ENCODE data around the gene EEF1A1. TPM values are rescaled to one million over a fixed set of nuclear protein-coding genes. Genes with fewer than 3 reads are reported as not detected.
A peak's percentile ranks its signal among the peaks of the same experiment; 100 is the strongest.
"Not testable (repeated sequence)": the region's sequence is repeated elsewhere in the genome, so short reads cannot be mapped to it uniquely, and the experiment has no call there.

The EEF1A1 gene
- total RNA-seq, result 24,083 TPM

GRCh38 chr6:73520688-73521350 lies at the start of gene EEF1A1:
EEF1A1 (minus strand) TSS chr6:73521032; CDS start chr6:73520026, 1,006 bp downstream.
- Histone ChIP-seq H3K9me3 (ENCODE audit: low read depth, low read length) (no peaks in the 10 kb centered on the region), H3K4me1 (ENCODE audit: insufficient read depth, low read length) (peaks cover 56% of the 10 kb centered on the region), H3K4me3 (ENCODE audit: low read length) (peak within 1 kb of the TSS; percentile 100), H3K27me3 (ENCODE audit: insufficient read depth, low read length) (no peaks in the 10 kb centered on the region)

GRCh38 chr6:73569121-73569520 lies 48.3 kb upstream of the EEF1A1 start:
- Histone ChIP-seq H3K4me3 (ENCODE audit: low read length) (no peak overlapping the region), H3K27me3 (ENCODE audit: insufficient read depth, low read length) (no peaks in the 10 kb centered on the region), H3K4me1 (ENCODE audit: insufficient read depth, low read length) (peaks cover 27% of the 10 kb centered on the region), H3K9me3 (ENCODE audit: low read depth, low read length) (no peaks in the 10 kb centered on the region)

- H3K4me3 ChIP-seq (ENCODE audit: low read length), result no peak overlapping the region
- peaks cover 27% of the 10 kb centered on the region for H3K4me1 ChIP-seq (ENCODE audit: insufficient read depth, low read length)
- H3K9me3 ChIP-seq (ENCODE audit: low read depth, low read length), result no peaks in the 10 kb centered on the region
- no peaks in the 10 kb centered on the region for H3K27me3 ChIP-seq (ENCODE audit: insufficient read depth, low read length)
Observed at GRCh38 chr6:73566954-73567591, 46.2 kb upstream of the EEF1A1 start.

- H3K4me3 ChIP-seq (ENCODE audit: low read length); H3K27me3 ChIP-seq (ENCODE audit: insufficient read depth, low read length); H3K9me3 ChIP-seq (ENCODE audit: low read depth, low read length): not testable (repeated sequence)
- peaks cover 27% of the 10 kb centered on the region for H3K4me1 ChIP-seq (ENCODE audit: insufficient read depth, low read length)
Observed at GRCh38 chr6:73566486-73566871, 45.6 kb upstream of the EEF1A1 start.

GRCh38 chr6:73565767-73566485 lies 45.1 kb upstream of the EEF1A1 start:
- Histone ChIP-seq H3K4me1 (ENCODE audit: insufficient read depth, low read length) (peaks cover 31% of the 10 kb centered on the region), H3K9me3 (ENCODE audit: low read depth, low read length) (no peaks in the 10 kb centered on the region), H3K27me3 (ENCODE audit: insufficient read depth, low read length) (no peaks in the 10 kb centered on the region), H3K4me3 (ENCODE audit: low read length) (no peak overlapping the region)

- peaks cover 31% of the 10 kb centered on the region for H3K4me1 ChIP-seq (ENCODE audit: insufficient read depth, low read length)
Observed at GRCh38 chr6:73564578-73565345, 43.9 kb upstream of the EEF1A1 start.

GRCh38 chr6:73562558-73562957 lies 41.7 kb upstream of the EEF1A1 start:
- Histone ChIP-seq H3K9me3 (ENCODE audit: low read depth, low read length) (no peaks in the 10 kb centered on the region), H3K27me3 (ENCODE audit: insufficient read depth, low read length) (no peaks in the 10 kb centered on the region), H3K4me3 (ENCODE audit: low read length) (no peak overlapping the region), H3K4me1 (ENCODE audit: insufficient read depth, low read length) (peaks cover 15% of the 10 kb centered on the region)

More at GRCh38 chr6:73564578-73565345, 43.9 kb upstream of the EEF1A1 start:
- Histone ChIP-seq H3K9me3 (ENCODE audit: low read depth, low read length) (no peaks in the 10 kb centered on the region), H3K27me3 (ENCODE audit: insufficient read depth, low read length) (no peaks in the 10 kb centered on the region), H3K4me3 (ENCODE audit: low read length) (no peak overlapping the region)

GRCh38 chr6:73560853-73561407 lies 40.1 kb upstream of the EEF1A1 start:
- Histone ChIP-seq H3K27me3 (ENCODE audit: insufficient read depth, low read length) (no peaks in the 10 kb centered on the region), H3K4me1 (ENCODE audit: insufficient read depth, low read length) (peaks cover 4% of the 10 kb centered on the region), H3K4me3 (ENCODE audit: low read length) (no peak overlapping the region), H3K9me3 (ENCODE audit: low read depth, low read length) (no peaks in the 10 kb centered on the region)

GRCh38 chr6:73560182-73560732 lies 39.4 kb upstream of the EEF1A1 start:
- peaks cover 4% of the 10 kb centered on the region for H3K4me1 ChIP-seq (ENCODE audit: insufficient read depth, low read length)
- H3K9me3 ChIP-seq (ENCODE audit: low read depth, low read length), result no peaks in the 10 kb centered on the region
- no peaks in the 10 kb centered on the region for H3K27me3 ChIP-seq (ENCODE audit: insufficient read depth, low read length)
- H3K4me3 ChIP-seq (ENCODE audit: low read length), result no peak overlapping the region

GRCh38 chr6:73559399-73559794 lies 38.6 kb upstream of the EEF1A1 start:
- H3K4me1 ChIP-seq (ENCODE audit: insufficient read depth, low read length); H3K9me3 ChIP-seq (ENCODE audit: low read depth, low read length); H3K27me3 ChIP-seq (ENCODE audit: insufficient read depth, low read length); H3K4me3 ChIP-seq (ENCODE audit: low read length): not testable (repeated sequence)

GRCh38 chr6:73558624-73559398 lies 38.0 kb upstream of the EEF1A1 start:
- Histone ChIP-seq H3K9me3 (ENCODE audit: low read depth, low read length) (no peaks in the 10 kb centered on the region), H3K4me1 (ENCODE audit: insufficient read depth, low read length) (peaks cover 4% of the 10 kb centered on the region), H3K27me3 (ENCODE audit: insufficient read depth, low read length) (no peaks in the 10 kb centered on the region), H3K4me3 (ENCODE audit: low read length) (no peak overlapping the region)

- Histone ChIP-seq H3K4me3 (ENCODE audit: low read length) (no peak overlapping the region), H3K4me1 (ENCODE audit: insufficient read depth, low read length) (peaks cover 4% of the 10 kb centered on the region), H3K9me3 (ENCODE audit: low read depth, low read length) (no peaks in the 10 kb centered on the region), H3K27me3 (ENCODE audit: insufficient read depth, low read length) (no peaks in the 10 kb centered on the region)
Observed at GRCh38 chr6:73556836-73557235, 36.0 kb upstream of the EEF1A1 start.

GRCh38 chr6:73555380-73555949 lies 34.6 kb upstream of the EEF1A1 start:
- H3K9me3 ChIP-seq (ENCODE audit: low read depth, low read length); H3K4me3 ChIP-seq (ENCODE audit: low read length); H3K27me3 ChIP-seq (ENCODE audit: insufficient read depth, low read length); H3K4me1 ChIP-seq (ENCODE audit: insufficient read depth, low read length): not testable (repeated sequence)

GRCh38 chr6:73551115-73551514 lies 30.3 kb upstream of the EEF1A1 start:
- not testable (repeated sequence) for H3K4me3 ChIP-seq (ENCODE audit: low read length); H3K9me3 ChIP-seq (ENCODE audit: low read depth, low read length); H3K4me1 ChIP-seq (ENCODE audit: insufficient read depth, low read length); H3K27me3 ChIP-seq (ENCODE audit: insufficient read depth, low read length)

Data from mononuclear cell (primary cell).